G401 (cell line): Measurements from ENCODE around the gene ZMYND11. TPM values are rescaled to one million over a fixed set of nuclear protein-coding genes. Genes with fewer than 3 reads are reported as not detected.

Source experiments
- DNase-seq: peaks from one replicate; pipeline ENCODE4 v3.0.0-alpha.2; 2015; ENCODE audit warnings: low spot score
- in situ Hi-C: cut with HindIII; loops from 2 replicates; pipeline ENCODE4 v1.10.0; 2016; ENCODE audit warnings: low sequenced_read_pairs, mixed read lengths
- total RNA-seq: library from RNA; depleted of rRNA; stranded (reverse); fragments of >200 nt; shearing (Covaris generic); gene quantifications from 2 replicates; pipeline ENCODE4 v1.2.3, GENCODE V29; 2014

The ZMYND11 gene
- total RNA-seq, 1 experiment from 2014 or later = 50.4 TPM

DNA sequence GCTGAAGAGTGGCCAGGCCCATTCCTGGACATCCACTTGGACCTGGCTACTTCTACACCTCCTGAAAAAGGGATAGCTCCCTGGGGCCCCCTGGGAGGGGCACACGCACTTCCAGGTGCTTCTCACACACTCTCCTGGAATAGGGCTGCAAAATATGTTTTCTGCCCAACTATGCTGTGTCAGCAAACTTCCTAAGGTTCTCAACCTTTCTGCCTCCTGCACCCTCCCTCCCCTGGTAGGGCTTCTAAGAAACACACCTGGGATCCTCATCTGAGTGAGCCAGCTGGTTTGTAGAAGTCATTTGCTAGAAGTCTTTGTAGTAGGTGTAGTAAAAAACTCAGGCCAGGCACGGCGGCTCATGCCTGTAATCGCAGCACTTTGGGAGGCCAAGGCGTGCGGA is 136.5 kb downstream of the ZMYND11 start:
- in situ Hi-C loops = no loop called here
- DNase-seq = no peak

DNA sequence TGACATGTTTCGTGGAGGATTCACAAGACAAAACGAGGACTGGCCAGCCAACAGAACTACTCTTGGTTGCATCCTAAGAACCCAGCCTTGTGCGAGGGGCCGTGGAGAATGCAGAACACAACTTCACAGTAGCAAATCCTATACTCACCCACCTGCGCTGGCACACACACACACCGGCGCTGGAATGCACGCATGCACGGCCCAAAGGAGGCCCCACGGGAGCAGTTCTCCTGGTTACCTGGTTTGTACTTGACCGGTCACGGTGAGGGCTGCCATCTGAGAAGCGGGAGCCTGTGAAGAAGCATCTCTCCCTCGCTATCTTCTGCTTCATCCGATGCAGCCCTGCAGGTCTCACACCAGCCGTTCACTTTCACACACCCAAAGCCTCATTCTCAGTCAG is 137.8 kb downstream of the ZMYND11 start:
- no peak for DNase-seq
- in situ Hi-C loops = no loop called here

DNA sequence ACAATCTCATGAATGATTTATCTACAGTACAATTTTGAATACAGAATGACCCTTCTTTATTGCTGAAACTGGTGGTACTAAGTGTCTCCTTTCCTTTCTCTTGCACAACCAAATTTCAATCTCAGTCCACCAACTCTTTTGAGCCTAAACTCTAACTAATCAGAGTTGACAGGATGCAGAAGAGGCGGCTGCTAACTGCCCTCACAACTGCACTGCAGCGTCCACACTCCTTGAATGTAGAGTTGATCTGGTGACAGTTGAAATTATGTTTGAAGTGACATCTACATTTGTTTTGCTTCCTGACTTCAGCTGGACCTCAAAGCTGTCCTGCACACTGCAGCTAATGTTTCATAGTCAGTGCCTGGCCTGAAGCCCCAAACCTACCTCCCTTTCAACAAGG is 139.6 kb downstream of the ZMYND11 start:
- in situ Hi-C loops = no loop called here
- no peak for DNase-seq

DNA sequence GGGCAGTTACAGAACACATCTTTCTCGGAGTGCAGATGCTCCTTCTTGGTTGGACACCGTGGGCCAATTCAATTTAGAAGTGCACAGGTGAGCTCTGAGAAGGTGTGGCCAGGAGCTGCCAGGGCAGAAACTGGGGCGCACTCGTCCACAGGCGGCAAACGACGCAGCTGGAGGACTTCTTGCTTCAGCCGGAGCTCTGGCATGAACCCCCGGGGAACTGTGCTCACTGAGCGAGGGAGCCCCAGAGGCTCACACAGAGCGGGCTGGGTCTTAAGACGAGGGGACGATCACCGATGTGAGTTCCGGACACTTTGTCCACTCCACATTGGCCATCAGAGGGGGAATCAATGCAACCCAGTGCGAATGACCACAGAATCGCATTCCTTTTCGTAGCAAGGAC is 140.4 kb downstream of the ZMYND11 start:
- DNase-seq = no peak
- in situ Hi-C loops = no loop called here

DNA sequence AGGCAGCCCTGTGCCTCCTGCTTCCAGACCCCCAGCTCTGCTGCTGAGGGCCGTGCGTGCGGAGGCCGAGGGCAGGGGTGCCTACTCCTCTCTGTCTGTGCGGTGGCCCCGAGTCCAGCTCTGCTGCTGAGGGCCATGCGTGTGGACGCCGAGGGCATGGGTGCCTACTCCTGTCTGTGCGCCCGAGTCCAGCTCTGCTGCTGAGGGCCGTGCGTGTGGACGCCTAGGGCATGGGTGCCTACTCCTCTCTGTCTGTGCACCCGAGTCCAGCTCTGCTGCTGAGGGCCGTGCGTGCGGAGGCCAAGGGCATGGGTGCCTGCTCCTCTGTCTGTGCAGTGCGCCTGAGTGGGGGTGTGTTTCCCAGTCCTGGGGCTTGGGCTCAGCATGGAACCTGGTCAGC is 142.7 kb downstream of the ZMYND11 start:
- in situ Hi-C loops = no loop called here
- DNase-seq = no peak

GRCh38 chr10:278707-279106 is 143.5 kb downstream of the ZMYND11 start:
- in situ Hi-C loops = no loop called here

GRCh38 chr10:279232-279631 is 144.0 kb downstream of the ZMYND11 start:
- peak; percentile 19 for DNase-seq

More at GRCh38 chr10:278707-279106, 143.5 kb downstream of the ZMYND11 start:
- DNase-seq = peak; percentile 53

DNA sequence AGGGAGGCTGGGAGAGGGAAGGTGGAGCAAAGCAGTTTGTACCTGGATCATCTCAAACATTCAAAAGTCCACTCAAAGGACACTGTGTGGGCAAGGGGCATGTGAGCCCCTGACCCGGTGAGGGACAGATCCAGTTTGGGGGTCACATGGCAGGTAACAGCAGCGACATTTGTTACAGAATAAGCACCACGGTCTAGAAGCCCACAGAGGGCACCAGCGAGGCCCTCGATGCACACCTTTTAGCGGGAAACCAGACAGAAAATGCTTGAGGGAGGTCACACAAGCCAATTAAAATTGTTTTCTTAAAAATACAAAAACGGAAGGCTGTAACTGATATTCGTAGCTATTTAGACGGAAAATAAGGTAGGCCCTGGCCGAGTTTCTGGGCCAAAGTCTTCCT is 144.4 kb downstream of the ZMYND11 start:
- no peak for DNase-seq
- in situ Hi-C loops = no loop called here

More at GRCh38 chr10:279232-279631, 144.0 kb downstream of the ZMYND11 start:
- in situ Hi-C loops = no loop called here

- no peak for DNase-seq
- in situ Hi-C loops = no loop called here
Measured at GRCh38 chr10:282294-283139, 147.3 kb downstream of the ZMYND11 start.

- in situ Hi-C loops = no loop called here
- no peak for DNase-seq
Measured at GRCh38 chr10:283140-283479, 147.9 kb downstream of the ZMYND11 start.

- no peak for DNase-seq
- in situ Hi-C loops = no loop called here
Measured at GRCh38 chr10:283916-284356, 148.7 kb downstream of the ZMYND11 start.

DNA sequence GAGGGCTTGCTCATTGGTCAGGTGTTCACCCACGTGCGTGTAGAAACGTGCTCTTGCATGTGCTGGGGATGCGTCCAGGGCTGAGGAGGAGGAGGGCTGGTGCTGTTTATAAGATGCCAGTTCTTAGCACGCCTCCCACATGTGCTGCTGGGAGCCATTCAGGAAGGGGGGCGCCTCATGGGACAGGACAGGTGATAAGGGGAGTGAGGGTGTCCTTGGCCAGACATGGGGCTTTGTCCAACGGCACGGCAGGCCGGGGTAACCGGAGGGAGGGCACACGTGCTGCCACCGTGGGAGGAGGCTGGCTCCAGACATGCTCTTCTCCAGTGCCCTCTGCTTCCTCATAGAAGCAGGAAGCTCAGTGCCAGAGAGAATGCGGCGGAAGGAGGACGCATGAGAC is 150.0 kb downstream of the ZMYND11 start:
- DNase-seq = no peak
- in situ Hi-C loops = no loop called here

GRCh38 chr10:287026-287709 is 151.9 kb downstream of the ZMYND11 start:
- no peak for DNase-seq
- in situ Hi-C loops = no loop called here

GRCh38 chr10:287814-288213 is 152.6 kb downstream of the ZMYND11 start:
- no peak for DNase-seq
- in situ Hi-C loops = no loop called here

DNA sequence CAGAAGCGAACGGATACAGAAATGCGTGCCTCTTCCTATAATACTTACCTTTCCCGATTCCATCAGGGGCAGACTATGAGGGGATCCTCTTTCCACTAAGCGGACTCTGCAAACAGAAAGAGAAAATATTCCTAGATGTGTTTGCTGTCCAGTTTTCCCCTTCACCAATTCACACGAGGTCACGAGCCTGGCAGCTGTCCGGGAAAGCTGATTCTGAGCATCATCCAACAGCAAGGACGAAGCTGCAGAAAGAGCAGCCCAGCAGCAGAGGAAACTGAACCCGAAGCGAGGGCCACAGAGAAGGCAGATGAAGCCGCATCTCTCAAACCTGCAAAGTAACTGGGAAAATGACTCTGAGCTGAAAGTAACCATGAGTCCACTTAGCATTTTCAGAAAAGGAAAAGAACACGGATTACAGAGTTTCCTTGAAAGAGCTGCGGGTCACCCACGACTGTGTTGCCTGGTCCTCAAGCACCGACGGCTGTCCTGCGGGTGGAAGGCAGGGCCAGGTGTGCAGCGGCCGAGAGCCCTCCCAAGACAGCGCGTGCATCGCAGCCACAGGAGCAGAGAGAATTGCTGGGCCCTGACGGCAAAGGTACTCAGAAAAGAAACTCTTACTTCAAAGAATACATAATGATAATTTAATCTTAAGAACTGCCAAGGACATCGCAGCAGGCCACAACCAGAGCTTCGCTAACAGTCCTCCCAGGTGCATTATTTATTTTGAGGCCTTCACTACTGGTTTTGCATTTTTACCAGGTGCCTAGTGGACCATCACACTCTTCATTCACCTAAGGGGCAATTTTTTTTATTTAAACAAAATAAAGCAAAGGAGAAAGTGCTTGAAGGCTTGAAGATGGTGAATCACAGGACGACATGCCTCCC is 153.3 kb downstream of the ZMYND11 start:
- in situ Hi-C loops = no loop called here
- DNase-seq = no peak

DNA sequence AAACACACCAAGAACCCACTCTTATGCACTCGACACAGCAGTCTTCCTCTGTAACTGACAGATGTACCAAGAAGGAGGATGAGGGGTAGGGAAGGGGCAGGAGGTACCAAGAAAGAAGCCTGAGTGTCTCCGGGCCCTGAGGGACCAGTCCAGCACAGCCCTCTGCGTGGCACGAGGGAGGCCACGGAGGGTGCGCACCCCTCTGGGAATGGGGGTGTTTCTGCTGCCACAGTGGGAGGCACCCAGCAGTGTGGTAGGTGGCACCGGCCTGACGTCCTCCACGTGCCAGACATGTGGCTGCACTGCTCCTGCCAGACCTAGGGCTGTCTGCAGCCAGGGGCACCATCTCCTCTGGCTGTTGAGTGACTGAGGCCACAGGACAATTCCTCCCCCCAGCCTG is 154.3 kb downstream of the ZMYND11 start:
- in situ Hi-C loops = no loop called here
- no peak for DNase-seq

GRCh38 chr10:290026-290725 is 154.9 kb downstream of the ZMYND11 start:
- DNase-seq = no peak
- in situ Hi-C loops = no loop called here

GRCh38 chr10:293636-294035 is 158.4 kb downstream of the ZMYND11 start:
- no peak for DNase-seq
- in situ Hi-C loops = no loop called here

DNA sequence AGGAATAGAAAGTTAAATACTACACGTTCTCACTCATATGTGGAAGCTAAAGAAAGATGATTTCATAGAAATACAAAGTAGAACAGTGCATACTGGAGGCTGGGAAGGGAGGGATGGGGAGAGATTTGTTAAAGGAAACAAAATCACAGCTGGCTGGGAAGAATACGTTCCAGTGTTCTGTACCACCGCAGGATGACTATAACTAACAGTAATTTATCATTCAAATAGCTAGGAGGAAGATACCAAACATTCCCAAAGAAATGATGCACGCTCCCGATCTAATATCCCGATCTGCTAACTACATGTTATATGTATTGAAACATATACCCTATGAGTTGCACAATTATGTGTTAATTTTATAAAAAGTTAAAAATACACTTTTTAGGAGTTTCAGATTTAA is 162.3 kb downstream of the ZMYND11 start:
- DNase-seq = no peak

More for the DNA sequence above, 162.3 kb downstream of the ZMYND11 start:
- in situ Hi-C loops = no loop called here
